NCI-H460 (cell line): Measurements from ENCODE around the gene EIF3J. TPM values are rescaled to one million over a fixed set of nuclear protein-coding genes. Genes with fewer than 3 reads are reported as not detected.
"Not testable (repeated sequence)": the region's sequence is repeated elsewhere in the genome, so short reads cannot be mapped to it uniquely, and the experiment has no call there.

Experiments
- DNase-seq: peaks from one replicate; pipeline ENCODE4 v3.0.0-alpha.2; 2016; ENCODE audit warnings: low read depth; ENCODE audit errors: extremely low read depth
- total RNA-seq: library from RNA; depleted of rRNA; stranded (reverse); fragments of >200 nt; shearing (Covaris generic); gene quantifications from 2 replicates; pipeline ENCODE4 v1.2.3, GENCODE V29; 2014

The EIF3J gene
- total RNA-seq, 1 experiment from 2014 or later, result 61.8 TPM

DNA sequence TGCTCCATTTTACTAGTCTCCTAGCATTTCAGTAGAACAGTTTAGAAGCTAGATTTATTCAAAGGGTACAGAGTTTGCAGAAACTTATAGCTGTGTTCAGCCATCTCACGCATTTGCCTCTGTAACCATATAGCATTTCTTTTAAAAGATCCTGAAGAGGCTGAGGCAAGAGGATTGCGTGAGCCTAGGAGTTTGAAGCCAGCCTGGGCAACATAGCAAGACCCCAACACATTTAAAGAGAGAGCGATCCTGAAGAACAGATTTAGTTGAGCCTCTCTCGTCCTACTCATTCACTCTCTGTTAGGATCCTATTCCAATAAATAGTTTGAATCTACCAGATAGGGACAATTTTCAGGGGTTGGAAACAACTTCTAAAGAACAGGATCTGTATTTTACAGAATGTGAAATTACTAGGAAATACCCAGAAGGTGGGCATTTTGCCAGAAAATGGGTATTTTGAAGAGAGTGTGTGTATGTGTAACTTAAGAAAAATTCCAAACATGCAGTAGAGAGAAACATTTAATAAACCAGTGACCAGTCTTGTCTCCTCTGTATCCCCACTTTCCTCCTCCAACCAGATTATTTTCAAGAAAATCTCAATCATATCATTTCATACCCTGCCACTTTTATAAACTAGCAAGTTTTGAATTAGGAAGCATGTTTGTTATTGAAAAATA is 4.5 kb downstream of the EIF3J start:
- DNase-seq, result no peak

- no peak for DNase-seq
These were observed 5.6 kb downstream of the EIF3J start for GRCh38 chr15:44542596-44542995.

- not testable (repeated sequence) for DNase-seq
These were observed 7.8 kb downstream of the EIF3J start for GRCh38 chr15:44544745-44545144.

- no peak for DNase-seq
These were observed 9.2 kb downstream of the EIF3J start for GRCh38 chr15:44545913-44546802.

GRCh38 chr15:44549152-44549551 is 12.2 kb downstream of the EIF3J start:
- DNase-seq, result not testable (repeated sequence)

GRCh38 chr15:44550256-44550655 is 13.3 kb downstream of the EIF3J start:
- DNase-seq, result no peak

GRCh38 chr15:44550734-44551133 is 13.8 kb downstream of the EIF3J start:
- no peak for DNase-seq

DNA sequence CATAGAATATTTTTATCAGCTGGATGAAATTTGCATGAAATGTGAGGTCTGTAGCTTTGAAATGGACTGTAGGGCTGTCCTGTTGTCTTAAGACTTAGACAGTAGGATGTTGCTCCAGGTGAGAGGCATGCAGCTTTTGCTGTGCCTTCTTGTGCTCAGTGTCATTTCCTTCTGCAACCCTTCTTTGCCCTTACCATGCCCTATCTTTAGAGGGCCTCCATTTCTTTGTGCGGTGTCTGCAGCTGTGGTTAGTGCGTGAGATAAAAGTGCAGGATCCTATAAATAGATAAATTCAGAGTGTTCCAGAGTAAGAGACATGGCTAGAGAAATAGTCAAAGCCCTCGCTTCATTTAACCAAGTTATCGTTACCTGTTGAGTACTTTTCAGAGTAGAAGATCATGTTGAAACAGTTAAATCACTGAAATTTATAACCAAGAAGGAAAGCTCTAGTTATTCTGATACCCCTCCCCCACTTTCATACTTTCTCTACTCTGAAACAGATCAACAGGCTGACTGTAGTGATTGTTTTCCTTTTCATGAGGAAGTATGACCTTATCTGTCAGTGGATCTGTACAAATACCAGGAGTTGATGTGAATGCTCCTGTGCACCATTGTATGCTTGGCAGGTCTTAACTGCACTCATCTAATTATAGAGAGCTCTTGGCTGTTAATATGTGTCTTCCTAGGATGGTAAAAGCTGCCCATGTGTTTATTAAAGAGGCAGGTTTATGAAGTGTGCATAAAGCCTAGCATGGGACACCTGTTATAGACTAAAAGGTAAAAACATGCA is 18.2 kb downstream of the EIF3J start:
- no peak for DNase-seq

GRCh38 chr15:44560926-44561325 is 24.0 kb downstream of the EIF3J start:
- not testable (repeated sequence) for DNase-seq

DNA sequence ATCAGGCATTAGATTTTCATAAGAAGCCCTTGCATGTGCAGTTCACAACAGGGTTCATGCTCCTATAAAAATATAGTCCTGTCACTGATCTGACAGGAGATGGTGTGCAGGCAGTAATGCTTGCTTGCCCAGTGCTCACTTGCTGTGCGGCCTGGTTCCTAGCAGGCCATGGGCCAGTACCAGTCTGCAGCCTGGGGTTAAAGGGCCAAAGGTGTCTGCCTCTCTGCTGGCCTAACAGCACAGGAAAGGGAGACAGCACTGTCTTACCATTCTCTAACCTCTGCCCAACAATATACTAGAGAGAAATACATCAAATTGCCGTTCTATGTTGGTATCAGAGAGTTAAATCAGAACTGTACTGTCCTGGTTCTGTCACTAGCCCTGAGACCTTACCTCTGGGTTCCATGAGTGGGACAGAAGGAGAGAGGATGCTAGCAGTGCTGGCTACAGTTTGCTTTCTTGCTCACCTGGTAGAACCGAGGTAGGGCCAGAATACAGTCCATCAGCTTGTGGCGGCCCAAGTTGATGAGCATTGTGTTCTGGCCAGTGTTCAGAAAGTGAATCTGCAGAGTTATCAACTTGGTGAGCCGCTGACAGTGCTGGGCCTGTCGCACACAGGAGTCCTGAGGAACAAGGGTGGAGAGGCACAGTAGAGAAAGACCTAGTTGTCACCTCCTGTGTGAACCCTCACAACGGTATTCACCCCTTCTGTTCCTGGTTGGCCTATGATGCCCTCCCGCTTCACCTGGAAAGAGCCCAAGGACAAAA is 28.6 kb downstream of the EIF3J start:
- no peak for DNase-seq

GRCh38 chr15:44566155-44566540 is 29.2 kb downstream of the EIF3J start:
- no peak for DNase-seq

GRCh38 chr15:44568338-44568737 is 31.4 kb downstream of the EIF3J start:
- DNase-seq, result no peak

- no peak for DNase-seq
These were observed 32.4 kb downstream of the EIF3J start for GRCh38 chr15:44569316-44569715.

DNA sequence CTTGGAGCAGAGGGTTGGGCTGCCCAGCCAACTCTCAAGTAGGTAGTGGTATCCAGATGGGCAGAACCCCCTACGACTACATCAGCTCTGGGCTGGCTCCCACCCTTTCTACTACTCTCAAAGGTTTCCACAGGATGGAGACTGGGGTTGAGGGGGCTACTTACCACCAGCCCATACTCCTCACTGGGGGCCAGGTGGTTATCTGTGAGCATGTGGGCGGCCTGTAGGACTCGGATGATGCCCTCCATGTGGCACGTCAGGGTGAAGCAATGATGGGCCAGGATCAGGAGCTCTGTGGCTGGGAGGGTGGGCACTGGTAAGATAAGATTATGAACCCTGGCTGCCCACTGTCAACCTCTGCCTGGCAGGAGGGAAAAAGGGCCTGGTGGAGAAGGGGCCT is 33.4 kb downstream of the EIF3J start:
- DNase-seq, result no peak

GRCh38 chr15:44573386-44573785 is 36.4 kb downstream of the EIF3J start:
- no peak for DNase-seq

- DNase-seq, result no peak
These were observed 37.8 kb downstream of the EIF3J start for GRCh38 chr15:44574734-44575133.

DNA sequence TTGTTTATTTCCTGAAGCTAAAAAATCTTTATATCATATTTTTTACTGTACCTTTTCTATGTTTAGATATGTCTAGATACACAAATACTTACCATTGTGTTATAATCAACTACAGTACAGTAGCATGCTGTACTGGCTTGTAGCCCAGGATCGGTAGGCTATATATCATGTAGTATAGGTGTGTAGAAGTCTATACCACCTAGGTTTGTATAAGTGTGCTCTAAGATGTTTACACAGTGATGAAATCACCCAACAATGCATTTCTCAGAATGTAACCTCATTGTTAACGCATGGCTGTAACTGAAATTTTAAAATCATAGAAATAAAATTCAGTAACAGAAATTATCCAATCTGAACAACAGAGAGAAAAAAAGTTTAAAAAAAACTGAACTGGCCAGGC is 43.2 kb downstream of the EIF3J start:
- DNase-seq, result no peak

DNA sequence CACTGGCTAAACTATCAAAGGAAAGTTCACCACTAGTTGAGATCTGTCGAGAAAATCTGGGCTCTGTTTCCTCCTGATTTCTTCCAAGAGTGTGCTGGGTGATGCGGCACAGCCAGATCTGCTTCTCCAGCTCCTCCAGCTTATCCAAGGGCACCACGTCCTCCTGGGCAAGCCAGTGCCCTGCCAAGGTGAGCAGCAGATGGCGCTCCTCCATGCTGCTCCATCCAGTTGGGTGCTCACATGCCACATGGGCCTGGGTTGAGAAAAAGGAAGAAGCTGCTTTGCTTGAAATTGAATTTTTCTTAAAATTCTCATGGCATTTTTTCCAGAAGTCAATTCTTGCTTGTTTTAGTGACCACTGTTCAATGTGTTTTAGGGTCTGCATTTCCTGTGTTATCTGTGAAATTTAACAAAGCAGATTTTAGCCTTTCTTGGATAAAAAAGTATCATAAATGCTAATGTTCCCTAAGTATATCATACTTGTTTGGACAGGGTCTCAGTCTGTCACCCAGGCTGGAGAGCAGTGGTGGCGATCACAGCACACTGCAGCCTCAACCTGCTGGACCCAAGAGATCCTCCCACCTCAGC is 47.3 kb downstream of the EIF3J start:
- peak; percentile 49 for DNase-seq

DNA sequence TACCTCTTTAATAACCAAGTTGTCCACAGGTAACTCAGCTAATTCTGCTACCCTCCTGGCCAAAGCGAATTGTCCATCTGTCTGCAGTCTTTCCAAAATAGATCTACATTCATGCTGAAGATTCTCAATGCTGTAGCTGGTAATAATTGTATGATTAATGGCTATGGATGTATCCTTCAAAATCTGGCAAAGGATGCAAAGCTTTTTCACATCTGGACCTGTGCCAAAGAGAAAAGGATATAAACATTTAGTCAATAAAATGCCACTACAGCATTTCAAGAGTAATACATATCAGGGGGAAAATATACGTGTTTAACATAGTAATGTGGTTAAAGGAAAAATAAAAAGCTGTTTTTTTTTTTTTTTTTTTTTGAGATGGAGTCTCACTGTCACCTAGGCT is 48.7 kb downstream of the EIF3J start:
- DNase-seq, result no peak

DNA sequence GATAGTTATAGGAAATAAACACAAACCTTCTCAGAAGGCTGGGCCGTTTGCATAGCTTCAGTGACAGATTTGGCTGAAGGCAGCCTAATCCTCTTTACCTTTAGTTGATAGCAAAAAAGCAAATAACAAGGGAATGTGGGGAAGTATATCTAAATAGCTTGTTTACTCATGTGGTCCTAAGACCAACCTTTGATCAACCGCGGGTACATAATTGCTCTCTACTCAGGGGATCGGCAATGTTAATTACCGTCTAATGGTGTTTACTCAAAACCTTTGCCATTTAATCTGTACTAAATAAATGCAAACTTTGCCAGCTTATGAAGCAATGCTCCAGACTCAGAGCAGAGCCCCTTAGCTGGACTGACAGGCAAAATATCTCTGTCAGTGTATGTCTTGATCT is 51.6 kb downstream of the EIF3J start:
- no peak for DNase-seq
